Muscle layer of duodenum (tissue), 2 donors: ENCODE data around the gene CAMK2N1.

Experiments used
- H3K27ac ChIP-seq: one replicate; pipeline ENCODE4 v1.7.0; 2013; ENCODE audit warnings: mild to moderate bottlenecking, low read length
- H3K27me3 ChIP-seq: one replicate; pipeline ENCODE4 v1.7.0; 2013; ENCODE audit warnings: low read depth, mild to moderate bottlenecking, control low read depth, low read length
- H3K36me3 ChIP-seq, 2 donors: one replicate each; pipeline ENCODE4 v1.7.0; 2013; ENCODE audit warnings: low read length in 2 of 2, control low read depth in 1 of 2, mild to moderate bottlenecking in 1 of 2; ENCODE audit not compliant: insufficient read depth in 2 of 2, control insufficient read depth in 1 of 2
- H3K4me1 ChIP-seq, 2 donors: one replicate each; pipeline ENCODE4 v1.7.0; 2013; ENCODE audit warnings: low read length in 2 of 2, mild to moderate bottlenecking in 2 of 2, control low read depth in 1 of 2, moderate library complexity in 1 of 2; ENCODE audit not compliant: insufficient read depth in 2 of 2, control insufficient read depth in 1 of 2
- H3K4me3 ChIP-seq, 2 donors: one replicate each; pipeline ENCODE4 v1.7.0; 2013; ENCODE audit warnings: low read length in 2 of 2, low read depth in 1 of 2, mild to moderate bottlenecking in 1 of 2
- H3K9me3 ChIP-seq, 2 donors: one replicate each; pipeline ENCODE4 v1.7.0; 2013; ENCODE audit warnings: low read length in 2 of 2, control low read depth in 1 of 2, mild to moderate bottlenecking in 1 of 2; ENCODE audit not compliant: control insufficient read depth in 1 of 2
- donor health status: healthy.

The CAMK2N1 gene

DNA sequence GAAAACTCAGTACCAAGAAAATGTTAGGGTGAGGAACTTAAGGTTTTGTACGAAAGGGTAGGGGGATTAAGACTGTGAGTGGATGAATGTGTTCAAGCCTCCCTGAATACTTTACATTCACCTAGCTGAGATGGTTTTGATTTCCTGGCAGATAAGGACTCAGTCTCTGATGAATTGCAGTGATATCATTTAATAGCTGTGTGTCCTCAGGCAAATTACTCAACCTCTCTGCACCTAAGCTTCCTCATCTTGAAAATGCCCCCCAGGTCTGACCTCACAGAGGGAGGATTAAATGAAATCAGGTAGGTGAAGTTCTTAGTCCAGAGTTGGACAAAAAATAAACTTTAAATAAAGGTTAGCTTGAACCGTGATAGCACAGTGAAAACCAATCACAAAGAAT is 48.4 kb downstream of the CAMK2N1 start:
- H3K36me3 ChIP-seq = no peaks in the 10 kb centered on the region
- H3K9me3 ChIP-seq = no peaks in the 10 kb centered on the region
- no peak overlapping the region for H3K4me3 ChIP-seq
- no peaks in the 10 kb centered on the region for H3K27me3 ChIP-seq
- H3K27ac ChIP-seq = no peak overlapping the region
- no peaks in the 10 kb centered on the region for H3K4me1 ChIP-seq

DNA sequence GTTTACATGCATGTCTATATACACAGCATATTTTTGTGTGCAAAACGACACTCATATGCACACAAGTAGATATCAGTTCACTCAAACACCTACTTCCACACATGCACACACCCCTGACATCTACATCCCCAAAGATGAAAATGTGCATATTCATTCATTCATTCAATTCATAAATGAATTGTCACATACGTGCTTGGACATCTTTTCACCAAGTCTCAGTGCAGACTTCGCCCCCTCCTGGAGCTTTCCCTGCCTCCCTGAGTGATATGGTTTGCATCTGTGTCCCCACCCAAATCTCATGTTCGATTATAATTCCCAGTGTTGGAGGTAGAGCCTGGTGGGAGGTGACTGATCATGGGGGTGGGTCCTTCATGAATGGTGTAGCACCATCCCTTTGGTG is 53.1 kb downstream of the CAMK2N1 start:
- H3K4me1 ChIP-seq = no peaks in the 10 kb centered on the region
- no peak overlapping the region for H3K4me3 ChIP-seq
- H3K36me3 ChIP-seq = no peaks in the 10 kb centered on the region
- peaks cover 3% of the 10 kb centered on the region for H3K27me3 ChIP-seq
- no peaks in the 10 kb centered on the region for H3K9me3 ChIP-seq
- no peak overlapping the region for H3K27ac ChIP-seq
